ENCODE data around the gene OBP2B.

Gene OBP2B

DNA sequence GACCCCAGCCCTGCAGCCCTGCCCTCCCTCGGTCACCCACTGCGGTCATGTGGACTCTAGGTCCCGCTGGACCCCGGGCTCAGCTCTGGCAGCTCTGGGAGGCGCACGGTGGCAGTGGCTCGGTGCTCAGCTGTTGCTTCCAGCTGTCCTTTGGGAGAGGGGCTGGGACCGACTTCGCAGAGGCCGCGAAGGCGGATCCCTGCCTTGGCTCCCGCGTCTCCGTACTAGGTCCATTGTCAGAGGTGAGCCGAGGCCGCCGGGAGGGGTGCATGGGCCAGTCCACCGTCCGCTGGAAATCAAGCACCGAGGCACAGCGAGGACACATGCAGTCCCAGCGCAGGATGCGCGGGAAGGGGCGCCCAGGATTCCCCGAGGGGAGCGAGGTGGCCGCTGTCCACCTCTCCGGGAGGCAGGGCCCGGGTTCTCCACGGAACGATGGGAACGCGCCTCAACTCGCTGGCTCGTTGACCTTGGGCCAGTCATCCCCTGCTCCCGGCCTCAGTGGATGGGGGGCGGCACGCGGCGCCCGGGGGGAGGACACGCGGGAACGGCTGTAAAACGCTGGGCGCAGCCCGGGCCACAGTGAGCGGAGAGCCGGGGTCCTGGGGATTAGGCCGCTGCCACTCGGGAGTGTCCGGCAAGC is 46.1 kb downstream of the OBP2B start:
- H3K4me3 Mint-ChIP-seq = peak overlapping the region; percentile 57
- no peak overlapping the region for H3K27ac Mint-ChIP-seq (ENCODE audit: low read depth)
- no peak for DNase-seq (ENCODE audit: low spot score in 2 of 2)
- H3K27me3 Mint-ChIP-seq = no peaks in the 10 kb centered on the region
- no peaks in the 10 kb centered on the region for H3K36me3 Mint-ChIP-seq (ENCODE audit: insufficient read depth)
- no peaks in the 10 kb centered on the region for H3K4me1 Mint-ChIP-seq
- H3K9me3 Mint-ChIP-seq = no peaks in the 10 kb centered on the region
- no peak for ATAC-seq (replicated peaks; ENCODE audit: extremely low read depth, poor library complexity, severe bottlenecking)

DNA sequence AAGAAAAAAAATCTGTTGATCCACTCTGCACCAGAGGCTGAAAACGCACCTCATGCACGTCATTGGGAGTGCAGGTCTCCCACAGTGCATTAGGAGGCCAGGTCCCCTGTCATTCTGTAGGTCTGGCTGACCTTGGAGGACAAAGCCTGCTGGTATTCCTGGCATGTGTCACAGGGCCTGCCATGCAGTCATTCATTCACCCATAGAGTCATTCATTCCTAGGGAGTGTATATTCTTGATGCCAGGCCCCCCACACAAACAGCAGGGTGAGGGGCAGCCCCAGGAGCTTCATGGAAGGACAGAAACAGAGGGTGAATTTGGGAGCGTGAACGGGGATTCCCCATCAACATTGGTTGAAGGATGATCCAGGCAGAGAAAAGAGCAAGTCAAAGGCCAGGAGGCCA is 47.5 kb downstream of the OBP2B start:
- Mint-ChIP-seq H3K4me1 (no peaks in the 10 kb centered on the region), H3K27me3 (no peaks in the 10 kb centered on the region), H3K27ac (ENCODE audit: low read depth) (no peak overlapping the region), H3K36me3 (ENCODE audit: insufficient read depth) (no peaks in the 10 kb centered on the region), H3K4me3 (peak overlapping the region; percentile 12), H3K9me3 (no peaks in the 10 kb centered on the region)
- ATAC-seq (replicated peaks; ENCODE audit: extremely low read depth, poor library complexity, severe bottlenecking) (no peak), DNase-seq (ENCODE audit: low spot score in 2 of 2) (no peak)

DNA sequence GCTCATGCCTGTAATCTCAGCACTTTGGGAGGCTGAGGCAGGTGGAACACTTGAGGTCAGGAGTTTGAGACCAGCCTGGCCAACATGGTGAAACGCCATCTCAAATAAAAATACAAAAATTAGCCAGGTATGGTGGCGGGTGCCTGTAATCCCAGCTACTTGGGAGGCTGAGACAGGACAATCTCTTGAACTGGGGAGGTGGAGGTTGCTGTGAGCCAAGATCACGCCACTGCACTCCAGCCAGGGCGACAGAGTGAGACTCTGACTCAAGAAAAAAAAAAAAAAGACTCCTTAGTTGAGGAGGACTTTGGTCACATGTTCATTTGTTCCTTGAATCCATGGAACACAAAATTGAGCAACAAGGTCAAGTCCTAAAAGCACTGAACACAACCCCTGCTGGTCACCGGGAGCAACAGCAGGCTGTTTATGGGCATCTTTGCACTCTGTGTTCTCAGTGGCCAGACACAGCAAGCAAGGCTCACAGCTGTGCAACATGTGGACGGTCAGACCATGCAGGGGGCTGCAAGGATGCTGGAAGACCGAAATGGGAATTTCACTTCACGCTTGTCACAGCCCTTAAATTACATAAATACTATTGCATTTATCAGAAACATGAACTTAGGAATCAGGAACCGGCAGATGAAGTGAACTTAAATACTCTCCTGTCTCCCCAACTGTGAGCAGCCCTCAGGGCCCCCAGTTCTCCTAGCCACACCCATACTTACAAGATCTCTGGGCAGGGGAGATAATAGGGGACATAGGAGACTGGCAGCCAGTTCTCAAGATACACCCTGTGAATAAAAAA is 48.1 kb downstream of the OBP2B start:
- no peaks in the 10 kb centered on the region for H3K36me3 Mint-ChIP-seq (ENCODE audit: insufficient read depth)
- no peak overlapping the region for H3K4me3 Mint-ChIP-seq
- H3K27ac Mint-ChIP-seq (ENCODE audit: low read depth) = no peak overlapping the region
- DNase-seq (ENCODE audit: low spot score in 2 of 2) (no peak), ATAC-seq (replicated peaks; ENCODE audit: extremely low read depth, poor library complexity, severe bottlenecking) (no peak)
- no peaks in the 10 kb centered on the region for H3K27me3 Mint-ChIP-seq
- no peaks in the 10 kb centered on the region for H3K4me1 Mint-ChIP-seq
- no peaks in the 10 kb centered on the region for H3K9me3 Mint-ChIP-seq

DNA sequence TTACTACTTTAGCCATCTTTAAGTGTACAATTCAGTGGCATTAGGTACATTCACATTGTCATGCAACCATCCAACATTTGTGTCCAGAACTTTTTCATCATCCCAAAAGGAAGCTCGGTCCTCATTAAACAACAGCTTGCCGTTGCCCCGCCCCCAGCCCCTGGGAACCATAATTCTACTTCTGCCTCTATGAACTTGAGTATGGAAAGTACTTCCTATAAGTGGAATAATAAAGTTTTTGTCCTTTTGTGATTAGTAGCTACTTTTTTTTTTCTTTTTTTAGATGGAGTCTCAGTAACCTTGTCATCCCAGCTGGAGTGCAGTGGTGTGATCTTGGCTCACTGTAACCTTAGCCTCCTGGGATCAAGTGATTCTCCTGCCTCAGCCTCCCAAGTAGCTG is 50.4 kb downstream of the OBP2B start:
- H3K36me3 Mint-ChIP-seq (ENCODE audit: insufficient read depth) = peaks cover 3% of the 10 kb centered on the region
- no peaks in the 10 kb centered on the region for H3K9me3 Mint-ChIP-seq
- ATAC-seq (replicated peaks; ENCODE audit: extremely low read depth, poor library complexity, severe bottlenecking) = no peak
- H3K27ac Mint-ChIP-seq (ENCODE audit: low read depth) = no peak overlapping the region
- H3K4me1 Mint-ChIP-seq = no peaks in the 10 kb centered on the region
- DNase-seq (ENCODE audit: low spot score in 2 of 2) = no peak
- no peak overlapping the region for H3K4me3 Mint-ChIP-seq
- no peaks in the 10 kb centered on the region for H3K27me3 Mint-ChIP-seq
